Caco-2 (cell line): Measurements from ENCODE around the gene PCDHA10. TPM values are rescaled to one million over a fixed set of nuclear protein-coding genes. Genes with fewer than 3 reads are reported as not detected.
"Not testable (repeated sequence)": the region's sequence is repeated elsewhere in the genome, so short reads cannot be mapped to it uniquely, and the experiment has no call there.

Experiments
- BruUV-seq: library from RNA; stranded (reverse); fragments of 400-500 nt; replicated peaks from 2 replicates; lab custom pipeline; 2021; lab: Mats Ljungman, UMichigan
- CTCF ChIA-PET: fragments of 300-600 bp; sonication (Branson Sonifier 250); formaldehyde crosslinking; loops from one replicate; lab custom pipeline; 2022; ENCODE audit warnings: antibody characterized with exemption; lab: Charles Lee
- POLR2A ChIA-PET: fragments of 300-600 bp; sonication (Branson Sonifier 250); formaldehyde crosslinking; loops from one replicate; lab custom pipeline; 2022; ENCODE audit warnings: antibody characterized with exemption; lab: Charles Lee
- DNase-seq, 2 experiments: peaks; one replicate each; pipeline versions ENCODE4 v3.0.0 to v3.0.0-alpha.2; 2020 to 2022
- H3K27me3 ChIP-seq: replicated peaks from 2 replicates; pipeline ENCODE4 v1.6.0; 2011; ENCODE audit warnings: low read length; ENCODE audit not compliant: control insufficient read depth, insufficient read depth
- H3K36me3 ChIP-seq: 2 replicates; pipeline ENCODE4 v1.5.1; 2011; ENCODE audit warnings: low read length; ENCODE audit not compliant: control insufficient read depth, insufficient read depth
- H3K4me1 ChIP-seq: fragments of 250-450 bp; sonication (Bioruptor Pico); 2 replicates; pipeline ENCODE4 v1.5.1; 2020; ENCODE audit warnings: mild to moderate bottlenecking
- H3K4me3 ChIP-seq: 2 replicates; pipeline ENCODE4 v1.5.1; 2011; ENCODE audit warnings: low read depth, mild to moderate bottlenecking, control low read depth, low read length
- H3K9me3 ChIP-seq: fragments of 250-450 bp; sonication (Bioruptor Pico); 2 replicates; pipeline ENCODE4 v1.5.1; 2020; ENCODE audit warnings: mild to moderate bottlenecking, moderate library complexity
- H3K27ac Mint-ChIP-seq: one replicate; pipeline ENCODE4 v1.8.0; 2022; ENCODE audit warnings: mixed read lengths; ENCODE audit not compliant: unreplicated experiment
- H3K27me3 Mint-ChIP-seq: one replicate; pipeline ENCODE4 v1.8.0; 2022; ENCODE audit warnings: mixed read lengths; ENCODE audit not compliant: insufficient read depth, unreplicated experiment
- H3K36me3 Mint-ChIP-seq: one replicate; pipeline ENCODE4 v1.8.0; 2022; ENCODE audit warnings: mild to moderate bottlenecking, mixed read lengths; ENCODE audit not compliant: insufficient read depth, unreplicated experiment
- H3K4me1 Mint-ChIP-seq: one replicate; pipeline ENCODE4 v1.8.0; 2022; ENCODE audit warnings: low read depth, mixed read lengths; ENCODE audit not compliant: unreplicated experiment
- H3K4me3 Mint-ChIP-seq: one replicate; pipeline ENCODE4 v1.8.0; 2022; ENCODE audit warnings: mild to moderate bottlenecking, moderate library complexity, mixed read lengths; ENCODE audit not compliant: unreplicated experiment
- H3K9me3 Mint-ChIP-seq: one replicate; pipeline ENCODE4 v1.8.0; 2022; ENCODE audit warnings: mixed read lengths; ENCODE audit not compliant: unreplicated experiment
- CTCF ChIP-seq, 2 experiments: fragments of 200-600 bp in 1 of 2; IDR thresholded peaks; 1 replicate in 1 of 2; 2 replicates in 1 of 2; pipeline versions ENCODE4 v1.5.1 to v1.8.0; 2011 to 2022; ENCODE audit warnings: antibody characterized with exemption in 1 of 2, control low read depth in 1 of 2, inconsistent platforms in 1 of 2, low read depth in 1 of 2, low read length in 1 of 2, mild to moderate bottlenecking in 1 of 2, moderate library complexity in 1 of 2; ENCODE audit not compliant: insufficient read depth in 1 of 2, severe bottlenecking in 1 of 2, unreplicated experiment in 1 of 2
- intact Hi-C: fragments of 100-400 bp; cut with micrococcal nuclease; formaldehyde crosslinking; loops from one replicate; pipeline ENCODE4 v1.10.0; 2022; ENCODE audit not compliant: unreplicated experiment
- total RNA-seq: library from RNA; stranded (reverse); gene quantifications from 2 replicates; pipeline ENCODE4 v1.2.3, GENCODE V29; 2022

Gene PCDHA10
- total RNA-seq, 1 experiment from 2014 or later = 0.02 TPM

- Mint-ChIP-seq H3K27me3 (no peaks in the 10 kb centered on the region), H3K4me3 (no peak within 1 kb of the TSS), H3K36me3 (no peaks in the 10 kb centered on the region), H3K9me3 (peaks cover 7% of the 10 kb centered on the region), H3K4me1 (no peaks in the 10 kb centered on the region), H3K27ac (no peak within 1 kb of the TSS)
- Histone ChIP-seq H3K9me3 (0 out of 2 replicates have a peak, but pooled peaks cover 4% of the 10 kb centered on the region), H3K4me3 (no peak within 1 kb of the TSS), H3K36me3 (no peaks in the 10 kb centered on the region), H3K27me3 (no peaks in the 10 kb centered on the region), H3K4me1 (no peaks in the 10 kb centered on the region)
- ChIA-PET POLR2A (no interaction called here), CTCF (no interaction called here)
- no peak for TF ChIP-seq CTCF (IDR thresholded peaks at IDR 0.05; ENCODE audit: insufficient read depth in 1 of 2, low read depth in 1 of 2, low read length in 1 of 2, severe bottlenecking in 1 of 2, unreplicated experiment in 1 of 2)
- intact Hi-C loops = no loop called here
- BruUV-seq = no TSS peak
- no peak for DNase-seq
Measured at GRCh38 chr5:140875085-140876065, 19.7 kb downstream of the PCDHA10 start, which contains the start of gene PCDHA12. TSS of gene PCDHA12 (plus strand) at chr5:140875308. CDS start at chr5:140875473, 165 bp downstream.

- H3K27ac Mint-ChIP-seq, intact Hi-C loops, H3K4me1 ChIP-seq, H3K4me1 Mint-ChIP-seq, H3K9me3 ChIP-seq, DNase-seq, H3K4me3 ChIP-seq, H3K4me3 Mint-ChIP-seq, H3K36me3 Mint-ChIP-seq, H3K27me3 Mint-ChIP-seq, BruUV-seq, CTCF ChIA-PET, H3K36me3 ChIP-seq, POLR2A ChIA-PET, H3K27me3 ChIP-seq: not testable (repeated sequence)
- H3K9me3 Mint-ChIP-seq = peaks cover 15% of the 10 kb centered on the region
Measured at GRCh38 chr5:140876541-140877261, 21.0 kb downstream of the PCDHA10 start.

GRCh38 chr5:140877262-140877581, 21.5 kb downstream of the PCDHA10 start:
- peaks cover 4% of the 10 kb centered on the region; the same call in 1 of the 2 replicates for H3K9me3 ChIP-seq
- Mint-ChIP-seq H3K27ac (no peak overlapping the region), H3K4me3 (no peak overlapping the region), H3K27me3 (no peaks in the 10 kb centered on the region), H3K36me3 (no peaks in the 10 kb centered on the region), H3K9me3 (peaks cover 15% of the 10 kb centered on the region), H3K4me1 (no peaks in the 10 kb centered on the region)
- intact Hi-C loops = no loop called here
- ChIA-PET CTCF (no interaction called here), POLR2A (no interaction called here)
- H3K36me3 ChIP-seq = no peaks in the 10 kb centered on the region
- DNase-seq = no peak
- BruUV-seq = no TSS peak
- H3K27me3 ChIP-seq = no peaks in the 10 kb centered on the region
- H3K4me1 ChIP-seq = no peaks in the 10 kb centered on the region
- TF ChIP-seq CTCF (IDR thresholded peaks at IDR 0.05; ENCODE audit: insufficient read depth in 1 of 2, low read depth in 1 of 2, low read length in 1 of 2, severe bottlenecking in 1 of 2, unreplicated experiment in 1 of 2) = no peak
- no peak overlapping the region for H3K4me3 ChIP-seq
